GM12892 (cell line): Measurements from ENCODE around the gene ASRGL1.

Experiments
- POLR2A ChIP-seq: IDR thresholded peaks from 2 replicates; pipeline ENCODE4 v1.6.1; 2011; ENCODE audit warnings: low read depth, low read length, control low read depth
- POLR2AphosphoS5 ChIP-seq: IDR thresholded peaks from 2 replicates; pipeline ENCODE4 v1.6.1; 2011; ENCODE audit warnings: low read depth, low read length, control low read depth

DNA sequence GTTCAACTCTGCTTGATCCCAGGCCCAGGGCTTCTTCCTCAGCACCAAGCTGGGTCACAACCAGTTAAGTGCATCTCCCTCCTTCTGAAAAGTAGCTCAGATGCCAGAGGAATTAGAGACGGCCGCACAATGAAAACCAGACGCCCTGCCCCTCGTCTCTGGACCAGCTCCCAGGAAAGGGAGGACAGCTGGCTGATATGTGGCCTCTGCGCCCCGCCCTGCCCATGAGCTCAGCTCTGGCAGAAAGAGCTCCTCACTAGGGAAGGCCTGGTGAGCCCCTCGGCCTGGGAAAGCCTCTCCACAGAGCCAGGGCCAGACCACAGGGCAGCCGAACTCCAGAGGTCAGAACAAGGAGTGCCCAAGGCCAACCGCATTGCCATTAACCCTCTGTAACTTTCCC is 63.5 kb downstream of the ASRGL1 start:
- TF ChIP-seq POLR2AphosphoS5 (no peak), POLR2A (no peak)
